HepG2 (cell line): ENCODE data around the gene SMIM22. TPM values are rescaled to one million over a fixed set of nuclear protein-coding genes. Genes with fewer than 3 reads are reported as not detected.

Experiments
- ASH2L ChIP-seq: fragments of 300-600, 200-600 bp; sonication (generic); IDR thresholded peaks from 2 replicates; pipeline ENCODE4 v1.7.0; 2017; ENCODE audit warnings: low read depth, mild to moderate bottlenecking, moderate library complexity, mixed read lengths, low read length; ENCODE audit not compliant: insufficient read length
- BRD4 ChIP-seq: sonication (generic); formaldehyde crosslinking; IDR thresholded peaks from 2 replicates; pipeline ENCODE4 v1.4.0; 2020; ENCODE audit warnings: missing genetic modification reagents
- CAMTA2 ChIP-seq: sonication (generic); formaldehyde crosslinking; IDR thresholded peaks from 2 replicates; pipeline ENCODE4 v1.4.0; 2020; ENCODE audit warnings: mild to moderate bottlenecking, missing genetic modification reagents, borderline replicate concordance
- DRAP1 ChIP-seq: IDR thresholded peaks from 2 replicates; pipeline ENCODE4 v1.6.1; 2016; ENCODE audit warnings: missing genetic modification reagents, missing compliant biosample characterization
- FOXO4 ChIP-seq: sonication (generic); formaldehyde crosslinking; conservative IDR thresholded peaks from 2 replicates; pipeline ENCODE4 v1.8.1; 2023; ENCODE audit warnings: missing genetic modification reagents
- HMG20A ChIP-seq: IDR thresholded peaks from 2 replicates; pipeline ENCODE4 v1.6.1; 2016; ENCODE audit warnings: borderline replicate concordance
- HMGA1 ChIP-seq: sonication (generic); formaldehyde crosslinking; conservative IDR thresholded peaks from 2 replicates; pipeline ENCODE4 v1.4.0; 2020; ENCODE audit warnings: missing genetic modification reagents
- HMGXB4 ChIP-seq, 2 experiments: sonication (generic) in 1 of 2; formaldehyde crosslinking in 1 of 2; IDR thresholded peaks; 2 replicates each; pipeline versions ENCODE4 v1.4.0 to v1.6.1; 2018 to 2020; ENCODE audit warnings: missing genetic modification reagents in 2 of 2, borderline replicate concordance in 1 of 2, low read depth in 1 of 2, mild to moderate bottlenecking in 1 of 2, missing biosample characterization in 1 of 2
- HNRNPK ChIP-seq: fragments of 200-400 bp; formaldehyde crosslinking; IDR thresholded peaks from 2 replicates; pipeline ENCODE4 v1.6.1; 2018; ENCODE audit warnings: low read length, low read depth, moderate library complexity, mild to moderate bottlenecking; ENCODE audit not compliant: poor library complexity, severe bottlenecking
- KDM1A ChIP-seq: IDR thresholded peaks from 2 replicates; pipeline ENCODE4 v1.6.1; 2016; ENCODE audit warnings: missing compliant biosample characterization
- KMT2B ChIP-seq: IDR thresholded peaks from 2 replicates; pipeline ENCODE4 v1.6.1; 2016; ENCODE audit warnings: missing genetic modification reagents, missing compliant biosample characterization
- MAF1 ChIP-seq: sonication (generic); formaldehyde crosslinking; IDR thresholded peaks from 2 replicates; pipeline ENCODE4 v1.5.0; 2020; ENCODE audit warnings: missing genetic modification reagents, borderline replicate concordance
- MIER2 ChIP-seq: IDR thresholded peaks from 2 replicates; pipeline ENCODE4 v1.6.1; 2016; ENCODE audit warnings: missing biosample characterization, missing genetic modification reagents
- MLX ChIP-seq: IDR thresholded peaks from 2 replicates; pipeline ENCODE4 v1.6.1; 2016
- MNT ChIP-seq: fragments of 450-650 bp; IDR thresholded peaks from 2 replicates; pipeline ENCODE4 v1.6.1; 2016
- PAWR ChIP-seq: sonication (generic); formaldehyde crosslinking; IDR thresholded peaks from 2 replicates; pipeline ENCODE4 v1.4.0; 2020; ENCODE audit warnings: missing genetic modification reagents, mild to moderate bottlenecking, borderline replicate concordance
- POLR2AphosphoS5 ChIP-seq: IDR thresholded peaks from 2 replicates; pipeline ENCODE4 v1.6.1; 2012; ENCODE audit warnings: low read depth, low read length
- ZBTB25 ChIP-seq: IDR thresholded peaks from 2 replicates; pipeline ENCODE4 v1.6.1; 2018; ENCODE audit warnings: missing genetic modification reagents
- ZKSCAN1 ChIP-seq: fragments of 150-350 bp; IDR thresholded peaks from 2 replicates; pipeline ENCODE4 v1.6.1; 2014; ENCODE audit warnings: low read length
- ZNF414 ChIP-seq: sonication (generic); formaldehyde crosslinking; IDR thresholded peaks from 2 replicates; pipeline ENCODE4 v1.5.0; 2020; ENCODE audit warnings: missing genetic modification reagents
- ZNF598 ChIP-seq: sonication (generic); formaldehyde crosslinking; IDR thresholded peaks from 2 replicates; pipeline ENCODE4 v1.5.1; 2020; ENCODE audit warnings: mild to moderate bottlenecking, missing genetic modification reagents, borderline replicate concordance
- ZNF619 ChIP-seq: sonication (generic); formaldehyde crosslinking; IDR thresholded peaks from 2 replicates; pipeline ENCODE4 v1.4.0; 2020; ENCODE audit warnings: mild to moderate bottlenecking, missing genetic modification reagents
- ZNF792 ChIP-seq: IDR thresholded peaks from 2 replicates; pipeline ENCODE4 v1.6.1; 2016
- polyA plus RNA-seq, 8 experiments: library from polyadenylated mRNA; depleted of rRNA in 3 of 8; stranded (reverse) in 7 of 8; unstranded in 1 of 8; fragments of >200 nt; fragmentation: Illumina TruSeq in 4 of 8; extraction: Trizol in 4 of 8; gene quantifications; 2 replicates each; pipeline versions ENCODE4 v1.2.1 to v1.2.3, GENCODE V29; 2011 to 2016; ENCODE audit warnings: low read depth in 4 of 8, missing spikeins in 1 of 8, mixed read lengths in 1 of 8; ENCODE audit not compliant: insufficient read depth in 1 of 8
- total RNA-seq, 5 experiments: library from RNA; depleted of rRNA; stranded (reverse); fragments of >200 nt; fragmentation: Illumina TruSeq; extraction: Trizol; gene quantifications; 2 replicates each; pipeline ENCODE4 v1.2.3, GENCODE V29; 2016; ENCODE audit warnings: low read depth in 1 of 5

The SMIM22 gene
- total and polyA plus RNA-seq, 2 of the 13 experiments (the other 11 are each of a cell fraction or from before 2014, with no cell fraction given) = not detected

- TF ChIP-seq HMGA1 (CRISPR knock-in tag) (no peak), ASH2L (peak; percentile 42), MLX (CRISPR knock-in tag) (peak; percentile 71), MAF1 (CRISPR knock-in tag) (no peak), POLR2AphosphoS5 (peak; percentile 97), HNRNPK (no peak), ZNF414 (no peak), ZKSCAN1 (no peak), ZBTB25 (peak; percentile 68; the same call in 1 of the 2 replicates), ZNF619 (no peak), ZNF792 (CRISPR knock-in tag) (peak; percentile 91), BRD4 (CRISPR knock-in tag) (no peak), DRAP1 (CRISPR knock-in tag) (peak; percentile 85), PAWR (CRISPR knock-in tag) (no peak), FOXO4 (CRISPR knock-in tag) (no peak), HMGXB4 (CRISPR knock-in tag; IDR thresholded peaks at IDR 0.05; ENCODE audit: borderline replicate concordance in 1 of 2, low read depth in 1 of 2) (peak in 1 of 2 experiments; percentile 54; a peak in 2 of 4 replicates), MIER2 (CRISPR knock-in tag) (no peak), ZNF598 (CRISPR knock-in tag) (no peak), KDM1A (CRISPR knock-in tag) (no peak), CAMTA2 (CRISPR knock-in tag) (peak; percentile 90; the same call in 1 of the 2 replicates), HMG20A (CRISPR knock-in tag) (0 out of 2 replicates have a peak, but pooled peaks have one; percentile 15), MNT (peak; percentile 41), KMT2B (CRISPR knock-in tag) (peak; percentile 68)
Measured at GRCh38 chr16:4768549-4769305, 26.4 kb upstream of the SMIM22 start (continued).
